ENCODE measurements around the gene SEMA3A.
"Not testable (repeated sequence)": the region's sequence is repeated elsewhere in the genome, so short reads cannot be mapped to it uniquely, and the experiment has no call there.

SEMA3A gene

GRCh38 chr7:84194484-84195271, at the start of gene SEMA3A:
Gene SEMA3A (minus strand): TSS chr7:84194789. CDS start chr7:84194586, 203 bp downstream.
- peak in 1 of 2 donors; percentile 17 for ATAC-seq

DNA sequence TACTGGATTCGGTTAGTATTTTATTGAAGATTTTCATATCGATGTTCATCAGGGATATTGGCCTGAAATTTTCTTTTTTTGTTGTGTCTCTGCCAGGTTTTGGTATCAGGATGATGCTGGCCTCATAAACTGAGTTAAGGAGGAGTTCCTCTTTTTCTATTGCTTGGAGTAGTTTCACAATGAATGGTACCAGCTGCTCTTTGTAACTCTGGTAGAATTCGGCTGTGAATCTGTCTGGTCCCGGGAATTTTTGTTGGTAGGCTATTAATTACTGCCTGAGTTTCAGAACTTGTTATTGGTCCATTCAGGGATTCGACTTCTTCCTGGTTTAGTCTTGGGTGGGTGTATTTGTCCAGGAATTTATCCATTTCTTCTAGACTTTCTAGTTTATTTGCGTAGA, 48.4 kb upstream of the SEMA3A start:
- ATAC-seq = not testable (repeated sequence)

GRCh38 chr7:84238596-84238995, 44.0 kb upstream of the SEMA3A start:
- ATAC-seq = no peak

- ATAC-seq = peak; percentile 86 to 91
These were observed 43.1 kb upstream of the SEMA3A start for GRCh38 chr7:84237533-84238173.

DNA sequence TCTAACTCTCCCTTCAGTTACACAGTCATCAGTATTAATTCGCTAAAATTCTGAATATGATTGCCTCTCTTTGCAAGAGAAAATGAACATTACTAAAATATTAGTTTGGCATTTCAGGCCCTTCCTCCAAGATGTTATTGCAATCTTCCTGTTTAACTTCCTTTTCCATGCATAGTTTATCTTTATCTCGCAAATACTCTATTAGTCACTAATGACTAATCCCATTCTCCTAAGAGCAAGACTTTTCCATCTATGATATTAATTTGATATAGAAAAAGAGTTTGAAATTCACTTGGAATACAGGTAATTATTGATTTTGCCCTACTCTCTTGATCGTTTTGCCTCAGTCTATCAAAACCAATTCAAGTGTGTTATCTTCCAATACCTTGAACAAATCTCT, 41.8 kb upstream of the SEMA3A start:
- no peak for ATAC-seq

DNA sequence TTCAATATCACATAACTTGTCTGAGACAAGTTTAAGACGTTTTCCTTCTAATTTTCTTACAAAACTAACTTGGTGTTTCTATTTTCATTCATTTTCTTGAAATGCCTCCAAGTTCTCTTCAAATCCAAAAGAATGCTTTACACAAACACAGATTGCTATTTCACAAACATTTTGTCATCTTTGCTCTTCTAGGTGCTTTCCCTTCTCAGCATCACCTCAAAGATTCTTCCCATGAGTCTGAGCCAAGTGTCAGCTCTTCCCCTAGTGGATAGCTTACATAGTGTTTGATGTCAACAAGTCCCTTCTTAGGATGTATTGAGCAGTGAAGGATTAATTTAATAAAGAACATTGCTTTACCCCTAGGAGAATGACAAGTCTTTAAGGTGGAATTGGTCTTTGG, 38.1 kb upstream of the SEMA3A start:
- ATAC-seq = no peak

DNA sequence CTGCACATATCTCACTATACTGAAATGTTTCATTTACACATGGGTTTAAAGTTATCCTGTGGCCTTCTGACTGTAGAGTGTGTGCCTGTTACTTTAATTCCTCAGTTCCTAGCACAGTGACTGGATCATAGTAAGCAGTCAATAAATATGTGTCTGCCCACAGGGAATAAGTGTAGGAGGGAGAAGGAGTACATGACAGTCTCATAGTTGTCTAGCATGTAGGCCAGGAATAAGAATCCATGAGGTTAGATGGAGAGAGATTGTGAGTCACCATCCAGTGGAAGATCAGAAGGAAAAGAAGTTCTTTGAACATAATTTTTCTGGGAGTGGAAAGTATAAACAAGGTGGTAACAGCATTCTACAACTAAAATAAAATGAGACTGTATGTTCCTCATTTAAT, 36.6 kb upstream of the SEMA3A start:
- ATAC-seq = no peak

- no peak for ATAC-seq
These were observed 35.9 kb upstream of the SEMA3A start for GRCh38 chr7:84230491-84230890.

GRCh38 chr7:84228526-84228925, 33.9 kb upstream of the SEMA3A start:
- ATAC-seq = no peak

DNA sequence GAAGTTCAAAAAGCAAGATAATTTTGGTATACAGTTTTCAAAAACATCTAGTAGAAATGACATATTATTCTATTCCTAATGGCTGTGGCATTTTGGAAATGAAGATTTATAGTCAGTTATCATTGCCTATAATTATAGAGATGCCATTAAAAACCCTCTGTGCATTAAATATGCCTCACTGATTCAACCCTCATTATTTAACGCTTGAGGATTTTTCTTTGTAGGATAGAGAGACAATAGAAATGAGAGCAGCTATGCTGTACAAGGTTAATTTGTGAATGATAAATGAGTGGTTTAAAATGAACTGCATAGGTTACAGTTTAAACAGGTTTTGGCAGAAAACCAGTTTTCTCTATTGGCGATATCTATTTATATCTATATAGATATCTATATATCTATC, 32.2 kb upstream of the SEMA3A start:
- no peak for ATAC-seq

DNA sequence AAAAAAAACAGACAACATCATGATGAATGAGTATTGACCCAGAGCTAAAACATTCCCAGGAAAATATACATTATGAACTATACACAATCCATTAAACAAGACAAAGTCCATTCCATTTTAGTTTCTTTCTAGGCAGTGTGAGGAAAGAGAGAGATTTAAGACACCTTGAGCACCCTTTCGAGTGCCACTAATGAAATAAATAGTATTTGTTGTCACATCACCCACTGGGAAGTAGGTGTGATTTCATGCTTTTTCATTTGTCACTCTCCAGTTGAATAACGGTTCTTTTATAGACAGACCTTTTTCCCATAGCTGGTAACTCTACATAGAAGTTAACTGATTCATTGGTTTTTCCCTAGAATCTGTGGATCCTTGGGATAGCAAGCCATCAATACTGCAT, 29.9 kb upstream of the SEMA3A start:
- ATAC-seq = no peak

DNA sequence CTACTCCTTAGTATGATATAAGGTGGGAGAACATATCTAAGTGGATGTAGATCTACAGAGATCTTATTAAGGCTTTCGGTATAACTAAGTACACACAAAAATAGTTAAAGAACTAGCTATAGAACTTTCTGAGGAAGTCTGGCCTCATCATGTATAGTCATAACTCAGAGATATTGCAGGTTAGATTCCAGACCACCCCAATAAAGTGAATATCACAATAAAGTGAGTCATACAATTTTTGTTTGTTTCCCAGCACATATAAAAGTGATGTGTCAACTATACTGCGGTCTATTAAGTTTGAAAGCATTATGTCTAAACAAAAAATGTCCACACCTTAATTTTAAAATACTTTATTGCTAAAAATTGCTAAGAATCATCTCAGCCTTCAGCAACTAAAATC, 24.7 kb upstream of the SEMA3A start:
- no peak for ATAC-seq

GRCh38 chr7:84218681-84219080, 24.1 kb upstream of the SEMA3A start:
- no peak for ATAC-seq

DNA sequence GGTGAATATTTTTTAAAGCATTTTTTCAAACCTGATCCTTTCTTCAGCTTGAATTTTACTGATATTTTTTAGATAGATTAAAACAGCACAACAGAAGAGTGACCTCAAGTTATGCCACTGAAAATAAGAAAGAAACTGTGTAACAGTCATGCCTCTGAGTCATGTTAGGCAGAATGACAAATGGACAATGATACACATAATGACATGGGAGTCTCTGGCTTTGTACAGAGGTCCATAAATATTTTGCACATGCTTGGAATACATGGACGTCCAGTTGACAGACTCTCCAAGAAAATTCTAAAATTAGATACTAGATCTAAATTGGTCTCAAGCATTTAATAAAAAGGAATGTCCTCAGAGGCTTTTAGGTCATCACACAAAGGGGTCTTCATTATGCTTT, 21.9 kb upstream of the SEMA3A start:
- ATAC-seq = no peak

- ATAC-seq = not testable (repeated sequence)
These were observed 20.2 kb upstream of the SEMA3A start for GRCh38 chr7:84214757-84215156.

DNA sequence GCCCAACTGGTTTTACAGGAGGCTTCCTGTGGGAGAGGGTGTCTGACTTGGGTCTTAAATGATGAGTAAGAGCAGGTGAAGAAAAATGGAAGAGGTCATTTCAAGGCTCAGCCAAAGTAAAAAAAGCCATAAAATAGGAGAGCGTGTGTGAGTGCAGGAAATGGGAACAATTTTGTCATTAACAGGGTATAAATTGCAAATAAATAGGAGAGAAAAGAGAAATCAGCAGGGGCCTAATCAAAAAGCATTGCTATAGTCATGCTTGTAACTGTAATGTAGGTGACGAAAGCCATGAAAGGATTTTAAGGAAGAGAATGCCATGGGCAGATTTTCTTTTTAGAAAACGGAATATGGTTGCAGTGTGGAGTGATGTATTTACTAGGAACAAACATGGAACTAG, 15.7 kb upstream of the SEMA3A start:
- no peak for ATAC-seq

DNA sequence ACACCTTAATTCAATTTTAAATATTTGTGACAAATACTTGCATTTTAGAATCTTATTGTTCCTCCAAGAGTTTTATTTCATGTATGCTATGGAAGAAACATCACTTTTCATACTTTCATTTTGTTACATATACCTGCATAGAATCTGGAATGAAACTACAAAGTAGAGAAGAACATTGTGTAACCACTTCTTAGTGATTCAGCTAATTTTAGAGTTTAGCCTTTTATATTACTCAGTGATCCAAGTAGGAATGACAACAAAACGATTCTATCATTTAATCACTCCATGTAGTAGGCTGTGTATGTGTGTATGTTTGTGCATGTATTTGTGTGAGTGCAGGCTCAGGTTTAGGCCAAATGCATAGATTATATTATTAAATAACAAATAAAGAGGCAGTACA, 14.4 kb upstream of the SEMA3A start:
- ATAC-seq = no peak

DNA sequence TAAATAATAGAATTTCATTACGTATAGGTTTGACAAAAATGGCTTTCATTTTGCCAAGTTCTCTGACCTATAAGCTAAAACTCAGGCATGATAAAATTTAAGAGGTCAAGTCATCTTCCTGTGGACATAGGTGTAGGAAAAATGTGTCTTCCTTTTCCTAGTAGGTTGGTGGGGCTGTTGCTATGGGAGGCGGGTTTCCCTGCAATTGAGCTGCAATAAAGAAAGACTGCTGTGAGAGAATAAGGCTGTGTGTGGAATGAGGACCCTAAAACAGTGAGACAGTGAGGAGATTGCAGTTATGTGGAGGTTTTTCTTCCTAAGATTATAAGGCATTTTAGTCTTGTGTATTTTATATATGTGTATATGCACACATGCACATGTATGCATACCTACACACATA, 13.0 kb upstream of the SEMA3A start:
- no peak for ATAC-seq

DNA sequence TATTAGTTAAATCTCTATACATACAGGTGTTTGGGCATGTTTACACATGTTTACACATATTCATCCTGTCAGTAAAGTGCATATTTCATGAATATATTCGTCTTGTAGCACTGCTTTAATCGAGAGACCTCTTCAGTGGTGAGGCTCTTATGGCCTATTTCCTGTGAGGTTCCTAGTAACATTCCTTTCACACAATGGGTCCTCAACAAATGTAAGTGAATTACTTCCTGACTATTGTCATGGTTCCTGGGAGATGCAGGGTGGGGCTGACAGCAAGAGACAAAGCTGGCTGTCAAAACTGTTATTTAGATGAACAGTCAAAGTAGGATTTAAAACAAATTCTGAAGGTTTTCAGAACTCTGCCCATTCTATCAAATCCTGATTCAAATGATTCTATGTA, 12.4 kb upstream of the SEMA3A start:
- ATAC-seq = no peak

DNA sequence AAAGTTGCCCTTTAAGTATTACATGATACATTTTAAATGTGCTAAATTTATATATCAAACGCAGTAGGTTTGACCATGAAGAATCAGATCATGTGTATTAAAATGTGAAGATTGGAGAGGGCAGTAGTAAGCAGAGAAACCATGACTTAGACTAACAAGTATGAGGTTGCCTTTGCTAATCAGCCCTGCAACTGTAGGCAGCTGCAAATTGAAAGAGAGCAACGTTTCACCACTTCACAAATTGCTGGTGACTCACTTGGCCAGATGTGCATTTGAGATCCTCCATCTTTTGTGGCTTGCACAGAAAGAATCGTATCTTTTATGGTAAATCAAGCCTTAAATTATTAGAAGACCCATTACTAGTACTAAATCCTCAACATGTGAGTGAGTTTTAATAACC, 10.1 kb upstream of the SEMA3A start:
- ATAC-seq = no peak

DNA sequence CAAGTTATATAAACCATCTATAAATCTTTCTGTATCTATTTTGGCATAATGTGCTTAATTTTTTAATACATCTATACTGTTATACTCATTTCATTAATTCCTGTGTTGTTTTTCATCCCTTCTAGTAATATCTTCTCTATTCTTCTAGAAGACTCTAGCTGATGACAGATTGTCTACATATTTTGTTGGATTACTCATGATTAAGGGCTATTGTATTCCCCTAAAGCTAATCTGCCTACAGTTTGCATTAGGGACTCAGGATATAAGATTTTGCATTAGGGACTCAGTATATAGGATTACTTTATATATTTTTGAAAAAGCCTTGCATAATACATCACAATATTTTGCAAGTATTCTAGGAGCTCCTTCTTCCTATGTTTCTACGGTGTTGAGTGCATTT, 8.3 kb upstream of the SEMA3A start:
- ATAC-seq = no peak

DNA sequence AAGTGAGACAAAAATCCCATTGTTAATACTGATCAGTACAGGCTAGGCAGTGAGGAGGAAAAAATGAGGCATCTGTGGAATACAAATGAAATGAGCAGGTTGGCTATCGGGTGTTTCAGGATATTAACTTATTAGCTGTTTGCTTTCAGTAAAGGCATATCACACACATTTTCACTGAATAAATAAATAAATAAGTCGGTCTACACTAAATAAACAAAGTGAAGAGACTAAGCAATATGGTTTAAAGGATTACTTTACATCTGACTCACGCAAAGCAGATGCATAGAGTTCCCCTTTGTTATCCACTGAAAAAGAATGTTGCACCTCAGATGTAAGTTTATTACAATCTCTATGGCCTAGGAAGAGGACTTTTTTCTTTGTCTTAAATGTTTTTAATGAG, 6.3 kb upstream of the SEMA3A start:
- ATAC-seq = no peak

- no peak for ATAC-seq
These were observed 4.6 kb upstream of the SEMA3A start for GRCh38 chr7:84199216-84199615.

- ATAC-seq = peak in 1 of 2 donors; percentile 28
These were observed 1.5 kb upstream of the SEMA3A start for GRCh38 chr7:84196084-84196503.
